Prostate gland (tissue), 2 donors: Measurements from ENCODE around the gene CISTR.

Experiments
- CTCF ChIP-seq, 4 experiments: fragments of 200-600 bp in 2 of 4; fragments of 450-650 bp in 2 of 4; sonication (generic) in 2 of 4; IDR thresholded peaks; 1 replicate in 3 of 4; 2 replicates in 1 of 4; pipeline ENCODE4 v1.5.1; 2016 to 2019; ENCODE audit warnings: antibody characterized with exemption in 4 of 4, mild to moderate bottlenecking in 2 of 4, moderate library complexity in 2 of 4
- POLR2A ChIP-seq: fragments of 450-650 bp; IDR thresholded peaks from one replicate; pipeline ENCODE4 v1.6.1; 2016; ENCODE audit warnings: antibody characterized with exemption, mild to moderate bottlenecking

GRCh38 chr12:53728206-53728605 is 23.6 kb downstream of the CISTR start:
- TF ChIP-seq CTCF (IDR thresholded peaks at IDR 0.05) (no peak), POLR2A (no peak)
